Measurements from ENCODE around the gene SELENOI.

Gene SELENOI

GRCh38 chr2:26376799-26377198 is 30.9 kb downstream of the SELENOI start:
- Histone ChIP-seq H4K20me1 (ENCODE audit: control insufficient read depth, insufficient read depth, low read depth, low read length) (no peaks in the 10 kb centered on the region), H3K9me3 (ENCODE audit: control insufficient read depth, insufficient read depth, low read length) (no peaks in the 10 kb centered on the region), H3K4me2 (ENCODE audit: low read length) (no peak overlapping the region), H3F3A (ENCODE audit: control insufficient read depth, insufficient read depth) (no peaks in the 10 kb centered on the region), H3K79me2 (ENCODE audit: control insufficient read depth, low read length) (0 out of 2 replicates have a peak, but pooled peaks cover 3% of the 10 kb centered on the region), H3K4me3 (ENCODE audit: low read length) (no peak overlapping the region), H3K27me3 (ENCODE audit: control insufficient read depth, low read length) (no peaks in the 10 kb centered on the region), H3K27ac (ENCODE audit: low read depth, low read length) (no peak overlapping the region), H3K9me2 (replicated peaks; ENCODE audit: control insufficient read depth, low read length) (no peaks in the 10 kb centered on the region), H3K4me1 (ENCODE audit: control insufficient read depth, low read length) (peaks cover 9% of the 10 kb centered on the region), H3K36me3 (ENCODE audit: control insufficient read depth, low read length) (peaks cover 73% of the 10 kb centered on the region)
- TF ChIP-seq CTCF (IDR thresholded peaks at IDR 0.05; ENCODE audit: low read depth, low read length, poor library complexity, severe bottlenecking): no peak
- TF ChIP-seq EZH2phosphoT487 (IDR thresholded peaks at IDR 0.05; ENCODE audit: borderline replicate concordance, low read length): no peak

DNA sequence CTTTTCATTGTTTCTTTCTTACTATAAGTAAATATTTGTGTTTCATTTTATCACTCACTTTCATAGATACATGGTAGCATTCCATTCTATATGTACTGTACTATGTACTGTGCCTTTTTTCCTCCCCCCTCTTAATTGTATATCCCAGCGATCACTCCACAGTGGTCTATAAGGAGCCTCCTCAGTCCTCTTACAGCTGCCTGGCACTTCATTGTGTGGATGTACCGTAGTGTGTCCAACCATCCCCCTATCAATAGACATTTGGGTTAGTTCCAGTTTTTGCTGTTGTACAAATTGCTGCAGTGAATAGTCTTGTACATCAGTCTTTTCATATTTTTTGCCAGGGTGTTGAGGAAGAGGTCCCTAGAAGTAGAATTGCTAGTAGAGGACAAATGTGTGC is 34.3 kb downstream of the SELENOI start:
- Histone ChIP-seq H3K4me3 (ENCODE audit: low read length) (no peak overlapping the region), H3K9me2 (replicated peaks; ENCODE audit: control insufficient read depth, low read length) (no peaks in the 10 kb centered on the region), H3K36me3 (ENCODE audit: control insufficient read depth, low read length) (peaks cover 65% of the 10 kb centered on the region), H3K4me2 (ENCODE audit: low read length) (no peak overlapping the region), H3K4me1 (ENCODE audit: control insufficient read depth, low read length) (peaks cover 2% of the 10 kb centered on the region; the same call in 1 of the 2 replicates), H3K27me3 (ENCODE audit: control insufficient read depth, low read length) (no peaks in the 10 kb centered on the region), H3K27ac (ENCODE audit: low read depth, low read length) (no peak overlapping the region), H3F3A (ENCODE audit: control insufficient read depth, insufficient read depth) (peaks cover 4% of the 10 kb centered on the region; the same call in 1 of the 2 replicates), H3K9me3 (ENCODE audit: control insufficient read depth, insufficient read depth, low read length) (no peaks in the 10 kb centered on the region), H4K20me1 (ENCODE audit: control insufficient read depth, insufficient read depth, low read depth, low read length) (no peaks in the 10 kb centered on the region), H3K79me2 (ENCODE audit: control insufficient read depth, low read length) (no peaks in the 10 kb centered on the region)
- TF ChIP-seq CTCF (IDR thresholded peaks at IDR 0.05; ENCODE audit: low read depth, low read length, poor library complexity, severe bottlenecking) (no peak), EZH2phosphoT487 (IDR thresholded peaks at IDR 0.05; ENCODE audit: borderline replicate concordance, low read length) (no peak)

- Histone ChIP-seq H3K79me2 (ENCODE audit: control insufficient read depth, low read length) (no peaks in the 10 kb centered on the region), H3K4me2 (ENCODE audit: low read length) (no peak overlapping the region), H3K4me1 (ENCODE audit: control insufficient read depth, low read length) (no peaks in the 10 kb centered on the region), H3K27ac (ENCODE audit: low read depth, low read length) (no peak overlapping the region), H3K36me3 (ENCODE audit: control insufficient read depth, low read length) (peaks cover 70% of the 10 kb centered on the region), H3F3A (ENCODE audit: control insufficient read depth, insufficient read depth) (peaks cover 4% of the 10 kb centered on the region; the same call in 1 of the 2 replicates), H3K9me3 (ENCODE audit: control insufficient read depth, insufficient read depth, low read length) (no peaks in the 10 kb centered on the region), H3K4me3 (ENCODE audit: low read length) (no peak overlapping the region), H3K27me3 (ENCODE audit: control insufficient read depth, low read length) (no peaks in the 10 kb centered on the region), H4K20me1 (ENCODE audit: control insufficient read depth, insufficient read depth, low read depth, low read length) (no peaks in the 10 kb centered on the region), H3K9me2 (replicated peaks; ENCODE audit: control insufficient read depth, low read length) (no peaks in the 10 kb centered on the region)
- no peak for TF ChIP-seq EZH2phosphoT487 (IDR thresholded peaks at IDR 0.05; ENCODE audit: borderline replicate concordance, low read length)
- no peak for TF ChIP-seq CTCF (IDR thresholded peaks at IDR 0.05; ENCODE audit: low read depth, low read length, poor library complexity, severe bottlenecking)
Observed at GRCh38 chr2:26382564-26382963, 36.6 kb downstream of the SELENOI start.

All from DOHH2 (cell line).